WTC11 (cell line): ENCODE measurements around the gene BHLHE23. TPM values are rescaled to one million over a fixed set of nuclear protein-coding genes. Genes with fewer than 3 reads are reported as not detected.
A peak's percentile ranks its signal among the peaks of the same experiment; 100 is the strongest.

Source experiments
- ATAC-seq: fragments of 200-7000 bp; cut with Tn5 transposase; 2 replicates; pipeline ENCODE4 v1.10.0; 2021; ENCODE audit warnings: mild to moderate bottlenecking, moderate library complexity
- CTCF ChIA-PET: fragments of 300-600 bp; sonication (Branson Sonifier 250); formaldehyde crosslinking; loops from one replicate; lab custom pipeline; 2021; ENCODE audit warnings: antibody characterized with exemption; lab: Charles Lee
- POLR2A ChIA-PET: fragments of 350-600 bp; sonication (Branson Sonifier 250); formaldehyde crosslinking; loops from one replicate; lab custom pipeline; 2021; ENCODE audit warnings: antibody characterized with exemption; lab: Charles Lee
- DNase-seq: peaks from one replicate; pipeline ENCODE4 v3.0.0; 2021; ENCODE audit warnings: low spot score
- H3K27ac Mint-ChIP-seq: 2 replicates; pipeline ENCODE4 v1.8.0; 2021; ENCODE audit warnings: mixed read lengths
- H3K27me3 Mint-ChIP-seq: 2 replicates; pipeline ENCODE4 v1.8.0; 2021; ENCODE audit warnings: low read depth, mild to moderate bottlenecking, moderate library complexity, mixed read lengths
- H3K36me3 Mint-ChIP-seq: 2 replicates; pipeline ENCODE4 v1.8.0; 2021; ENCODE audit warnings: mixed read lengths
- H3K4me1 Mint-ChIP-seq: 2 replicates; pipeline ENCODE4 v1.8.0; 2022; ENCODE audit warnings: mixed read lengths
- H3K4me3 Mint-ChIP-seq: 2 replicates; pipeline ENCODE4 v1.8.0; 2021; ENCODE audit warnings: mild to moderate bottlenecking, moderate library complexity, mixed read lengths
- H3K9me3 Mint-ChIP-seq: 2 replicates; pipeline ENCODE4 v1.8.0; 2021; ENCODE audit warnings: mixed read lengths
- AR ChIP-seq: fragments of 250-450 bp; sonication (Bioruptor Pico); IDR thresholded peaks from 2 replicates; pipeline ENCODE4 v1.9.0; 2021; ENCODE audit warnings: mild to moderate bottlenecking
- ATF6 ChIP-seq: sonication (generic); formaldehyde crosslinking; IDR thresholded peaks from 2 replicates; pipeline ENCODE4 v1.8.1; 2023; ENCODE audit warnings: mild to moderate bottlenecking, missing genetic modification reagents
- CREB1 ChIP-seq: sonication (generic); formaldehyde crosslinking; IDR thresholded peaks from 2 replicates; pipeline ENCODE4 v1.8.0; 2023; ENCODE audit warnings: mild to moderate bottlenecking, missing genetic modification reagents
- CREM ChIP-seq: sonication (generic); formaldehyde crosslinking; IDR thresholded peaks from 2 replicates; pipeline ENCODE4 v1.8.1; 2022; ENCODE audit warnings: mild to moderate bottlenecking, missing genetic modification reagents, moderate library complexity
- ELF4 ChIP-seq: sonication (generic); formaldehyde crosslinking; IDR thresholded peaks from 2 replicates; pipeline ENCODE4 v1.8.1; 2022; ENCODE audit warnings: low read depth, mild to moderate bottlenecking, moderate library complexity, missing genetic modification reagents
- FOXJ3 ChIP-seq: sonication (generic); formaldehyde crosslinking; IDR thresholded peaks from 2 replicates; pipeline ENCODE4 v1.9.0; 2021; ENCODE audit warnings: missing genetic modification reagents, mild to moderate bottlenecking, borderline replicate concordance
- HMGA2 ChIP-seq: fragments of 250-450 bp; sonication (Bioruptor Pico); IDR thresholded peaks from 2 replicates; pipeline ENCODE4 v1.4.0; 2021; ENCODE audit warnings: mild to moderate bottlenecking, moderate library complexity
- JUN ChIP-seq: sonication (generic); formaldehyde crosslinking; IDR thresholded peaks from 2 replicates; pipeline ENCODE4 v1.8.0; 2023; ENCODE audit warnings: mild to moderate bottlenecking, missing genetic modification reagents
- NR1H2 ChIP-seq: sonication (generic); formaldehyde crosslinking; IDR thresholded peaks from 2 replicates; pipeline ENCODE4 v1.9.0; 2021; ENCODE audit warnings: mild to moderate bottlenecking, moderate library complexity, missing genetic modification reagents
- OVOL2 ChIP-seq: fragments of 250-450 bp; sonication (Bioruptor Pico); IDR thresholded peaks from 2 replicates; pipeline ENCODE4 v1.9.0; 2021; ENCODE audit warnings: mild to moderate bottlenecking, borderline replicate concordance
- PRRX2 ChIP-seq: fragments of 250-450 bp; sonication (Bioruptor Pico); IDR thresholded peaks from 2 replicates; pipeline ENCODE4 v1.8.0; 2021; ENCODE audit warnings: mild to moderate bottlenecking
- SMAD3 ChIP-seq: sonication (generic); formaldehyde crosslinking; IDR thresholded peaks from 2 replicates; pipeline ENCODE4 v1.8.0; 2022; ENCODE audit warnings: missing genetic modification reagents, mild to moderate bottlenecking, borderline replicate concordance
- SOX15 ChIP-seq: fragments of 250-450 bp; sonication (Bioruptor Pico); IDR thresholded peaks from 2 replicates; pipeline ENCODE4 v1.9.0; 2021; ENCODE audit warnings: mild to moderate bottlenecking
- SP1 ChIP-seq: sonication (generic); formaldehyde crosslinking; conservative IDR thresholded peaks from 2 replicates; pipeline ENCODE4 v1.8.1; 2022; ENCODE audit warnings: missing genetic modification reagents
- ZNF416 ChIP-seq: fragments of 250-450 bp; sonication (Bioruptor Pico); IDR thresholded peaks from 2 replicates; pipeline ENCODE4 v1.9.0; 2021; ENCODE audit warnings: mild to moderate bottlenecking, inconsistent platforms
- ZNF423 ChIP-seq: fragments of 250-450 bp; sonication (Bioruptor Pico); IDR thresholded peaks from 2 replicates; pipeline ENCODE4 v2.1.2; 2022; ENCODE audit warnings: mild to moderate bottlenecking, moderate library complexity
- ZSCAN18 ChIP-seq: fragments of 250-450 bp; sonication (Bioruptor Pico); IDR thresholded peaks from 2 replicates; pipeline ENCODE4 v2.1.2; 2022; ENCODE audit warnings: mild to moderate bottlenecking, moderate library complexity
- total RNA-seq: library from RNA; stranded (reverse); gene quantifications from 3 replicates; pipeline ENCODE4 v1.2.3, GENCODE V29; 2021
- TF ChIP-seq, protein P1 (sequence below): sonication (generic); formaldehyde crosslinking; IDR thresholded peaks from 2 replicates; pipeline ENCODE4 v1.8.0; 2022; ENCODE audit warnings: missing genetic modification reagents
- TF ChIP-seq, protein P2 (sequence below): sonication (generic); formaldehyde crosslinking; IDR thresholded peaks from 2 replicates; pipeline ENCODE4 v1.8.1; 2023; ENCODE audit warnings: mild to moderate bottlenecking, missing genetic modification reagents, moderate library complexity
- TF ChIP-seq, protein P3 (sequence below): sonication (generic); formaldehyde crosslinking; IDR thresholded peaks from 2 replicates; pipeline ENCODE4 v1.8.0; 2022; ENCODE audit warnings: mild to moderate bottlenecking, missing genetic modification reagents
- TF ChIP-seq, protein P4 (sequence below): sonication (generic); formaldehyde crosslinking; IDR thresholded peaks from 2 replicates; pipeline ENCODE4 v1.8.0; 2022; ENCODE audit warnings: mild to moderate bottlenecking, missing genetic modification reagents
- TF ChIP-seq, protein P5 (sequence below): sonication (generic); formaldehyde crosslinking; conservative IDR thresholded peaks from 2 replicates; pipeline ENCODE4 v1.8.1; 2023; ENCODE audit warnings: mild to moderate bottlenecking, low read depth, missing genetic modification reagents, moderate library complexity

Gene BHLHE23
- total RNA-seq, 1 experiment from 2014 or later = 1.3 TPM

DNA sequence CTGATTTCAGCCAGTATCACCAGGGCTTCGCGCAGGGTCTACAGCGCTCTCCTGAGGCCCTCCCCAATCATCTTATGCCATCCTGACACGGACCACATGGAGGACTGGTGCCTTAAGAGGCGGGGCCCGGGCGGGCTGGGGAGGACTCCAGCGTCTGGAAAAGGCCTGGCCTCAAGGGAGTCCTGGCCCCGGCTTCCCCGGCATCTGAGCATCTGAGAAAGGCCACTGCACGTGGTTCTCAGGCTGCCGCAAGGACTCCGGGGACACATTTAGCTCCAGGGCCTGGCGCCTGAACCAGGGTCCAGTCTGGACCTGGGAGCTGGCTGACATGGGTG is 21.4 kb downstream of the BHLHE23 start (continued):
- TF ChIP-seq, protein P1, sequence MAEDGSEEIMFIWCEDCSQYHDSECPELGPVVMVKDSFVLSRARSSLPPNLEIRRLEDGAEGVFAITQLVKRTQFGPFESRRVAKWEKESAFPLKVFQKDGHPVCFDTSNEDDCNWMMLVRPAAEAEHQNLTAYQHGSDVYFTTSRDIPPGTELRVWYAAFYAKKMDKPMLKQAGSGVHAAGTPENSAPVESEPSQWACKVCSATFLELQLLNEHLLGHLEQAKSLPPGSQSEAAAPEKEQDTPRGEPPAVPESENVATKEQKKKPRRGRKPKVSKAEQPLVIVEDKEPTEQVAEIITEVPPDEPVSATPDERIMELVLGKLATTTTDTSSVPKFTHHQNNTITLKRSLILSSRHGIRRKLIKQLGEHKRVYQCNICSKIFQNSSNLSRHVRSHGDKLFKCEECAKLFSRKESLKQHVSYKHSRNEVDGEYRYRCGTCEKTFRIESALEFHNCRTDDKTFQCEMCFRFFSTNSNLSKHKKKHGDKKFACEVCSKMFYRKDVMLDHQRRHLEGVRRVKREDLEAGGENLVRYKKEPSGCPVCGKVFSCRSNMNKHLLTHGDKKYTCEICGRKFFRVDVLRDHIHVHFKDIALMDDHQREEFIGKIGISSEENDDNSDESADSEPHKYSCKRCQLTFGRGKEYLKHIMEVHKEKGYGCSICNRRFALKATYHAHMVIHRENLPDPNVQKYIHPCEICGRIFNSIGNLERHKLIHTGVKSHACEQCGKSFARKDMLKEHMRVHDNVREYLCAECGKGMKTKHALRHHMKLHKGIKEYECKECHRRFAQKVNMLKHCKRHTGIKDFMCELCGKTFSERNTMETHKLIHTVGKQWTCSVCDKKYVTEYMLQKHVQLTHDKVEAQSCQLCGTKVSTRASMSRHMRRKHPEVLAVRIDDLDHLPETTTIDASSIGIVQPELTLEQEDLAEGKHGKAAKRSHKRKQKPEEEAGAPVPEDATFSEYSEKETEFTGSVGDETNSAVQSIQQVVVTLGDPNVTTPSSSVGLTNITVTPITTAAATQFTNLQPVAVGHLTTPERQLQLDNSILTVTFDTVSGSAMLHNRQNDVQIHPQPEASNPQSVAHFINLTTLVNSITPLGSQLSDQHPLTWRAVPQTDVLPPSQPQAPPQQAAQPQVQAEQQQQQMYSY = no peak
- no peak for TF ChIP-seq HMGA2
- TF ChIP-seq JUN (CRISPR knock-in tag) = no peak
- TF ChIP-seq ZNF416 = no peak
- TF ChIP-seq, protein P2, sequence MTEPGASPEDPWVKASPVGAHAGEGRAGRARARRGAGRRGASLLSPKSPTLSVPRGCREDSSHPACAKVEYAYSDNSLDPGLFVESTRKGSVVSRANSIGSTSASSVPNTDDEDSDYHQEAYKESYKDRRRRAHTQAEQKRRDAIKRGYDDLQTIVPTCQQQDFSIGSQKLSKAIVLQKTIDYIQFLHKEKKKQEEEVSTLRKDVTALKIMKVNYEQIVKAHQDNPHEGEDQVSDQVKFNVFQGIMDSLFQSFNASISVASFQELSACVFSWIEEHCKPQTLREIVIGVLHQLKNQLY (CRISPR knock-in tag) = no peak
- TF ChIP-seq, all 79 proteins: peak for 0

- H3K9me3 Mint-ChIP-seq = no peaks in the 10 kb centered on the region
- peak overlapping the region; percentile 73 for H3K27ac Mint-ChIP-seq
- ATAC-seq (no peak), DNase-seq (no peak)
- H3K4me3 Mint-ChIP-seq = no peak overlapping the region
- ChIA-PET POLR2A (interaction anchor here (0.8 kb wide), 1 partner anchor 598 kb away, joined by 3 read pairs; the partner anchor contains the start of gene RPS21), CTCF (interaction anchor here (0.7 to 1.4 kb wide), 5 partner anchors 9 to 31 kb away, joined by 3 to 9 read pairs (median 3); no protein-coding TSS in a partner anchor)
- TF ChIP-seq SMAD3 (no peak), OVOL2 (no peak), ELF4 (CRISPR knock-in tag) (no peak), ZSCAN18 (CRISPR knock-in tag) (no peak), AR (no peak), SOX15 (no peak), NR1H2 (CRISPR knock-in tag) (no peak), CREM (CRISPR knock-in tag) (no peak), ZNF423 (CRISPR knock-in tag) (no peak), CREB1 (no peak), PRRX2 (no peak), ATF6 (CRISPR knock-in tag) (no peak), SP1 (CRISPR knock-in tag) (no peak), FOXJ3 (CRISPR knock-in tag) (no peak)
- TF ChIP-seq, protein P3, sequence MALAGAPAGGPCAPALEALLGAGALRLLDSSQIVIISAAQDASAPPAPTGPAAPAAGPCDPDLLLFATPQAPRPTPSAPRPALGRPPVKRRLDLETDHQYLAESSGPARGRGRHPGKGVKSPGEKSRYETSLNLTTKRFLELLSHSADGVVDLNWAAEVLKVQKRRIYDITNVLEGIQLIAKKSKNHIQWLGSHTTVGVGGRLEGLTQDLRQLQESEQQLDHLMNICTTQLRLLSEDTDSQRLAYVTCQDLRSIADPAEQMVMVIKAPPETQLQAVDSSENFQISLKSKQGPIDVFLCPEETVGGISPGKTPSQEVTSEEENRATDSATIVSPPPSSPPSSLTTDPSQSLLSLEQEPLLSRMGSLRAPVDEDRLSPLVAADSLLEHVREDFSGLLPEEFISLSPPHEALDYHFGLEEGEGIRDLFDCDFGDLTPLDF (CRISPR knock-in tag) = no peak
- TF ChIP-seq, protein P4, sequence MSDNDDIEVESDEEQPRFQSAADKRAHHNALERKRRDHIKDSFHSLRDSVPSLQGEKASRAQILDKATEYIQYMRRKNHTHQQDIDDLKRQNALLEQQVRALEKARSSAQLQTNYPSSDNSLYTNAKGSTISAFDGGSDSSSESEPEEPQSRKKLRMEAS (CRISPR knock-in tag) = no peak
- TF ChIP-seq, protein P5, sequence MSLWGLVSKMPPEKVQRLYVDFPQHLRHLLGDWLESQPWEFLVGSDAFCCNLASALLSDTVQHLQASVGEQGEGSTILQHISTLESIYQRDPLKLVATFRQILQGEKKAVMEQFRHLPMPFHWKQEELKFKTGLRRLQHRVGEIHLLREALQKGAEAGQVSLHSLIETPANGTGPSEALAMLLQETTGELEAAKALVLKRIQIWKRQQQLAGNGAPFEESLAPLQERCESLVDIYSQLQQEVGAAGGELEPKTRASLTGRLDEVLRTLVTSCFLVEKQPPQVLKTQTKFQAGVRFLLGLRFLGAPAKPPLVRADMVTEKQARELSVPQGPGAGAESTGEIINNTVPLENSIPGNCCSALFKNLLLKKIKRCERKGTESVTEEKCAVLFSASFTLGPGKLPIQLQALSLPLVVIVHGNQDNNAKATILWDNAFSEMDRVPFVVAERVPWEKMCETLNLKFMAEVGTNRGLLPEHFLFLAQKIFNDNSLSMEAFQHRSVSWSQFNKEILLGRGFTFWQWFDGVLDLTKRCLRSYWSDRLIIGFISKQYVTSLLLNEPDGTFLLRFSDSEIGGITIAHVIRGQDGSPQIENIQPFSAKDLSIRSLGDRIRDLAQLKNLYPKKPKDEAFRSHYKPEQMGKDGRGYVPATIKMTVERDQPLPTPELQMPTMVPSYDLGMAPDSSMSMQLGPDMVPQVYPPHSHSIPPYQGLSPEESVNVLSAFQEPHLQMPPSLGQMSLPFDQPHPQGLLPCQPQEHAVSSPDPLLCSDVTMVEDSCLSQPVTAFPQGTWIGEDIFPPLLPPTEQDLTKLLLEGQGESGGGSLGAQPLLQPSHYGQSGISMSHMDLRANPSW = no peak
- H3K27me3 Mint-ChIP-seq = no peaks in the 10 kb centered on the region; the same call in 1 of the 2 replicates
- no peaks in the 10 kb centered on the region for H3K36me3 Mint-ChIP-seq
- peaks cover 30% of the 10 kb centered on the region for H3K4me1 Mint-ChIP-seq
Observed at GRCh38 chr20:62984666-62985443, 21.9 kb downstream of the BHLHE23 start.
